ENCODE results near the gene NLRC5.
A peak's percentile ranks its signal among the peaks of the same experiment; 100 is the strongest.

Gene NLRC5

DNA sequence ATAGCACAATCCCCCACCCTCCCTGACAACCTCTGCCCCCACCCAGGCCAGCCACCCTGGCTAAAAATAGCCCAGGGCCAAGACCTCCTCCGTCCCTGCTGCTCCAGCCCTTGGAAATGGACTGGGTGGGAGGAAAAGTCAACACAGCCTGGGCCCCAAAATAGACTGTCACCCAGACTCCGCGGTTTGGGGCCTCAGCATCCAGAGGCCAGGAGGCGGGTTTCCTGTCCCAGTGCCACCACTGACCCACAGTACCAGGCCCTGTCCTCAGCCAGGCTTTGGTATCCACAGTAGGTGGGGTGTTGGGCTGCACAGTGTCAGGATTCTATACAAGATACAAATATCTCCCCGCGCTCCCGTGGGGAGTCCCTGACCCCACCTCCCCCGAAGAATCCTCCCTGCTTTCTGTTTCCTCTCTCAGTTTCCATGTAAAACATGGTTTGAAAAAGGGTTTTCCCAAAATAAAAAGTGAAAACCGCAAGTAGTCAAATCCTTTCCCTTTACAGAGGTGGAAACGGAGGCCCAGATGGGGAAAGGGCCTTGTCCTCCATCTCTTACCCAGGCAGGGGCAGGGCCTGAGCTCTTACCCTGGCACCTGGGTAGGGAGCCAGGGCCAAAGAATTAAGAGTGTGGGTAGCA lies 123.2 kb downstream of the NLRC5 start (continued):
- TF ChIP-seq, protein P1, sequence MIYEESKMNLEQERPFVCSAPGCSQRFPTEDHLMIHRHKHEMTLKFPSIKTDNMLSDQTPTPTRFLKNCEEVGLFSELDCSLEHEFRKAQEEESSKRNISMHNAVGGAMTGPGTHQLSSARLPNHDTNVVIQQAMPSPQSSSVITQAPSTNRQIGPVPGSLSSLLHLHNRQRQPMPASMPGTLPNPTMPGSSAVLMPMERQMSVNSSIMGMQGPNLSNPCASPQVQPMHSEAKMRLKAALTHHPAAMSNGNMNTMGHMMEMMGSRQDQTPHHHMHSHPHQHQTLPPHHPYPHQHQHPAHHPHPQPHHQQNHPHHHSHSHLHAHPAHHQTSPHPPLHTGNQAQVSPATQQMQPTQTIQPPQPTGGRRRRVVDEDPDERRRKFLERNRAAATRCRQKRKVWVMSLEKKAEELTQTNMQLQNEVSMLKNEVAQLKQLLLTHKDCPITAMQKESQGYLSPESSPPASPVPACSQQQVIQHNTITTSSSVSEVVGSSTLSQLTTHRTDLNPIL (CRISPR knock-in tag; IDR thresholded peaks at IDR 0.05; ENCODE audit: low read depth) = no peak
- TF ChIP-seq ISL1 (CRISPR knock-in tag; IDR thresholded peaks at IDR 0.05) (no peak), ZFP30 (CRISPR knock-in tag; IDR thresholded peaks at IDR 0.05) (no peak)

DNA sequence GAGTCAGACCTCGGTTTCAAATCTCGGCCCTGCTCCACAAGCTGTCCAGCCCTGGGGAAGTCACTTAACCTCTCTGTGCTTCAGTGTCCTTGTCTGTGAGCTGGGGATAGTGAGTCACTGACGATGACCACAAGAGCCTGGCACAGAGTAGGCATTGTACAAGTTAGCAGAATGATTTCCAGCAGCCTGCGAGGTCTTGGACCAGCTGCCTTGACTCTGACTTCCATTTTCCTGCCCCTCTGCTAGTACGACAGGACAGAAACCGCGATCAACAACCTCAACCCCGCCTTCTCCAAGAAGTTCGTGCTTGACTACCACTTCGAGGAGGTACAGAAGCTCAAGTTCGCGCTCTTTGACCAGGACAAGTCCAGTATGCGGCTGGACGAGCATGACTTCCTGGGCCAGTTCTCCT lies 123.7 kb downstream of the NLRC5 start:
- no peak for ATAC-seq
- TF ChIP-seq ISL1 (CRISPR knock-in tag; IDR thresholded peaks at IDR 0.05) (no peak), OSR1 (CRISPR knock-in tag; IDR thresholded peaks at IDR 0.05) (no peak), SNAI2 (CRISPR knock-in tag; IDR thresholded peaks at IDR 0.05) (no peak), ZNF70 (CRISPR knock-in tag; IDR thresholded peaks at IDR 0.05) (no peak), TOX (CRISPR knock-in tag; IDR thresholded peaks at IDR 0.05; ENCODE audit: borderline replicate concordance) (no peak), GLIS3 (CRISPR knock-in tag; IDR thresholded peaks at IDR 0.05) (no peak), ZFP3 (CRISPR knock-in tag; IDR thresholded peaks at IDR 0.05) (no peak), ZC3H10 (CRISPR knock-in tag; IDR thresholded peaks at IDR 0.05) (no peak)
- TF ChIP-seq, protein P2, sequence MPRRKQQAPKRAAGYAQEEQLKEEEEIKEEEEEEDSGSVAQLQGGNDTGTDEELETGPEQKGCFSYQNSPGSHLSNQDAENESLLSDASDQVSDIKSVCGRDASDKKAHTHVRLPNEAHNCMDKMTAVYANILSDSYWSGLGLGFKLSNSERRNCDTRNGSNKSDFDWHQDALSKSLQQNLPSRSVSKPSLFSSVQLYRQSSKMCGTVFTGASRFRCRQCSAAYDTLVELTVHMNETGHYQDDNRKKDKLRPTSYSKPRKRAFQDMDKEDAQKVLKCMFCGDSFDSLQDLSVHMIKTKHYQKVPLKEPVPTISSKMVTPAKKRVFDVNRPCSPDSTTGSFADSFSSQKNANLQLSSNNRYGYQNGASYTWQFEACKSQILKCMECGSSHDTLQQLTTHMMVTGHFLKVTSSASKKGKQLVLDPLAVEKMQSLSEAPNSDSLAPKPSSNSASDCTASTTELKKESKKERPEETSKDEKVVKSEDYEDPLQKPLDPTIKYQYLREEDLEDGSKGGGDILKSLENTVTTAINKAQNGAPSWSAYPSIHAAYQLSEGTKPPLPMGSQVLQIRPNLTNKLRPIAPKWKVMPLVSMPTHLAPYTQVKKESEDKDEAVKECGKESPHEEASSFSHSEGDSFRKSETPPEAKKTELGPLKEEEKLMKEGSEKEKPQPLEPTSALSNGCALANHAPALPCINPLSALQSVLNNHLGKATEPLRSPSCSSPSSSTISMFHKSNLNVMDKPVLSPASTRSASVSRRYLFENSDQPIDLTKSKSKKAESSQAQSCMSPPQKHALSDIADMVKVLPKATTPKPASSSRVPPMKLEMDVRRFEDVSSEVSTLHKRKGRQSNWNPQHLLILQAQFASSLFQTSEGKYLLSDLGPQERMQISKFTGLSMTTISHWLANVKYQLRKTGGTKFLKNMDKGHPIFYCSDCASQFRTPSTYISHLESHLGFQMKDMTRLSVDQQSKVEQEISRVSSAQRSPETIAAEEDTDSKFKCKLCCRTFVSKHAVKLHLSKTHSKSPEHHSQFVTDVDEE (CRISPR knock-in tag; IDR thresholded peaks at IDR 0.05) = no peak
- TF ChIP-seq, protein P3, sequence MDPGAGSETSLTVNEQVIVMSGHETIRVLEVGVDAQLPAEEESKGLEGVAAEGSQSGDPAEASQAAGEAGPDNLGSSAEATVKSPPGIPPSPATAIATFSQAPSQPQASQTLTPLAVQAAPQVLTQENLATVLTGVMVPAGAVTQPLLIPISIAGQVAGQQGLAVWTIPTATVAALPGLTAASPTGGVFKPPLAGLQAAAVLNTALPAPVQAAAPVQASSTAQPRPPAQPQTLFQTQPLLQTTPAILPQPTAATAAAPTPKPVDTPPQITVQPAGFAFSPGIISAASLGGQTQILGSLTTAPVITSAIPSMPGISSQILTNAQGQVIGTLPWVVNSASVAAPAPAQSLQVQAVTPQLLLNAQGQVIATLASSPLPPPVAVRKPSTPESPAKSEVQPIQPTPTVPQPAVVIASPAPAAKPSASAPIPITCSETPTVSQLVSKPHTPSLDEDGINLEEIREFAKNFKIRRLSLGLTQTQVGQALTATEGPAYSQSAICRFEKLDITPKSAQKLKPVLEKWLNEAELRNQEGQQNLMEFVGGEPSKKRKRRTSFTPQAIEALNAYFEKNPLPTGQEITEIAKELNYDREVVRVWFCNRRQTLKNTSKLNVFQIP (CRISPR knock-in tag; IDR thresholded peaks at IDR 0.05; ENCODE audit: borderline replicate concordance, low read depth) = no peak
- TF ChIP-seq, protein P4, sequence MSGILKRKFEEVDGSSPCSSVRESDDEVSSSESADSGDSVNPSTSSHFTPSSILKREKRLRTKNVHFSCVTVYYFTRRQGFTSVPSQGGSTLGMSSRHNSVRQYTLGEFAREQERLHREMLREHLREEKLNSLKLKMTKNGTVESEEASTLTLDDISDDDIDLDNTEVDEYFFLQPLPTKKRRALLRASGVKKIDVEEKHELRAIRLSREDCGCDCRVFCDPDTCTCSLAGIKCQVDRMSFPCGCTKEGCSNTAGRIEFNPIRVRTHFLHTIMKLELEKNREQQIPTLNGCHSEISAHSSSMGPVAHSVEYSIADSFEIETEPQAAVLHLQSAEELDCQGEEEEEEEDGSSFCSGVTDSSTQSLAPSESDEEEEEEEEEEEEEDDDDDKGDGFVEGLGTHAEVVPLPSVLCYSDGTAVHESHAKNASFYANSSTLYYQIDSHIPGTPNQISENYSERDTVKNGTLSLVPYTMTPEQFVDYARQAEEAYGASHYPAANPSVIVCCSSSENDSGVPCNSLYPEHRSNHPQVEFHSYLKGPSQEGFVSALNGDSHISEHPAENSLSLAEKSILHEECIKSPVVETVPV (CRISPR knock-in tag; IDR thresholded peaks at IDR 0.05) = no peak

DNA sequence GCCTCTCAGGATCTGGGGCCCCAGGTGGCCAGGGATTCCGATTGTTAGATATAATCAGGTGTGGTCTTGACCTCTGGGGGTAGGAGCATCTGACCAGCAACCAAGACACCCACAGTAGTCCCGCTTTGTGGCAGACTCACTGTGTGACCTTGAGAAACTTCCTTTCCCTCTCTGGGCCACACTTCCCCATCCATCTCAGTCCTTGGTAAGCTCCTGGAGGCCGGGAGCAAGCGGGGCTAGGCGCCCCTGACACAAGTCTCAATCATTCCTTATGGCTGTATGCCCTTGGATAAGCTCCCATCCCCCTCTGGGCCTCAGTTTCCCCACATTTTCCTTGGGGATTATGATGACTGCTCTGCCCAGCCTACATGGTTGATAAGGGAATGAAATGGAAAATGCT lies 124.3 kb downstream of the NLRC5 start:
- TF ChIP-seq ZNF8 (CRISPR knock-in tag; IDR thresholded peaks at IDR 0.05) (no peak), CSDC2 (CRISPR knock-in tag; IDR thresholded peaks at IDR 0.05) (no peak), GLIS3 (CRISPR knock-in tag; IDR thresholded peaks at IDR 0.05) (no peak), PPARA (CRISPR knock-in tag; IDR thresholded peaks at IDR 0.05; ENCODE audit: borderline replicate concordance) (no peak), OSR1 (CRISPR knock-in tag; IDR thresholded peaks at IDR 0.05) (no peak)
- TF ChIP-seq, protein P2 (CRISPR knock-in tag; IDR thresholded peaks at IDR 0.05) = no peak
- no peak for ATAC-seq

DNA sequence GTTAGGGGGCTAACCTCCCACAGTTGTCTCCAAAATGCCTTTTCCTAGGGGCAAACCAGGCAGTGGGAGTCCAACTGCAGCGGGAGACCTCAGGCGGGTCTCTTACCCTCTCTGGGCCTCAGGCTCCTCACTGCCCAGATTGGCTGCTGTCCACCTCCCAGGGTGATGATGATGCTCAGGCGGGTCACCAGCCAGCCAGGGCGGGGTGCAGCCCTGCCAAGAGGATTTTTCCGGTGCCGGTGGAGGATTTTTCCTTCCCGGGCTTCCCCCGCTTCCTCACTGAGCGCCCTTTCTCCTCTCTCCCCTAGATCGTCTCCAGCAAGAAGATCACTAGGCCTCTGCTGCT lies 125.8 kb downstream of the NLRC5 start:
- peak; percentile 31 for ATAC-seq
- TF ChIP-seq ZFP3 (CRISPR knock-in tag; IDR thresholded peaks at IDR 0.05) (no peak), ZFP30 (CRISPR knock-in tag; IDR thresholded peaks at IDR 0.05) (no peak), OSR1 (CRISPR knock-in tag; IDR thresholded peaks at IDR 0.05) (no peak), ZNF8 (CRISPR knock-in tag; IDR thresholded peaks at IDR 0.05) (no peak), ZC3H10 (CRISPR knock-in tag; IDR thresholded peaks at IDR 0.05) (no peak), ISL1 (CRISPR knock-in tag; IDR thresholded peaks at IDR 0.05) (no peak)
- TF ChIP-seq, protein P1 (CRISPR knock-in tag; IDR thresholded peaks at IDR 0.05; ENCODE audit: low read depth) = no peak
- TF ChIP-seq, protein P4 (CRISPR knock-in tag; IDR thresholded peaks at IDR 0.05) = no peak
- TF ChIP-seq, protein P5, sequence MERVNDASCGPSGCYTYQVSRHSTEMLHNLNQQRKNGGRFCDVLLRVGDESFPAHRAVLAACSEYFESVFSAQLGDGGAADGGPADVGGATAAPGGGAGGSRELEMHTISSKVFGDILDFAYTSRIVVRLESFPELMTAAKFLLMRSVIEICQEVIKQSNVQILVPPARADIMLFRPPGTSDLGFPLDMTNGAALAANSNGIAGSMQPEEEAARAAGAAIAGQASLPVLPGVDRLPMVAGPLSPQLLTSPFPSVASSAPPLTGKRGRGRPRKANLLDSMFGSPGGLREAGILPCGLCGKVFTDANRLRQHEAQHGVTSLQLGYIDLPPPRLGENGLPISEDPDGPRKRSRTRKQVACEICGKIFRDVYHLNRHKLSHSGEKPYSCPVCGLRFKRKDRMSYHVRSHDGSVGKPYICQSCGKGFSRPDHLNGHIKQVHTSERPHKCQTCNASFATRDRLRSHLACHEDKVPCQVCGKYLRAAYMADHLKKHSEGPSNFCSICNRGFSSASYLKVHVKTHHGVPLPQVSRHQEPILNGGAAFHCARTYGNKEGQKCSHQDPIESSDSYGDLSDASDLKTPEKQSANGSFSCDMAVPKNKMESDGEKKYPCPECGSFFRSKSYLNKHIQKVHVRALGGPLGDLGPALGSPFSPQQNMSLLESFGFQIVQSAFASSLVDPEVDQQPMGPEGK (CRISPR knock-in tag; IDR thresholded peaks at IDR 0.05; ENCODE audit: borderline replicate concordance) = no peak
- TF ChIP-seq, protein P3 (CRISPR knock-in tag; IDR thresholded peaks at IDR 0.05; ENCODE audit: borderline replicate concordance, low read depth) = no peak

Measured in SK-N-SH treated with all-trans-retinoic acid at 6 μM for 48 hours (cell line).